GM18511 (cell line): ENCODE results near the gene TNS3.

Source experiments
- ATAC-seq: cut with Tn5 transposase; IDR thresholded peaks from one replicate; pipeline ENCODE4 v1.9.1; 2021; ENCODE audit warnings: mild to moderate bottlenecking, moderate library complexity; ENCODE audit not compliant: unreplicated experiment

Gene TNS3

GRCh38 chr7:47438411-47439029, 143.4 kb downstream of the TNS3 start:
- ATAC-seq, result no peak

GRCh38 chr7:47435889-47436312, 146.0 kb downstream of the TNS3 start:
- no peak for ATAC-seq

GRCh38 chr7:47433564-47433895, 148.4 kb downstream of the TNS3 start:
- ATAC-seq, result no peak

GRCh38 chr7:47432671-47433563, 149.0 kb downstream of the TNS3 start:
- ATAC-seq, result no peak

GRCh38 chr7:47430422-47430821, 151.5 kb downstream of the TNS3 start:
- no peak for ATAC-seq

GRCh38 chr7:47428768-47429472, 153.0 kb downstream of the TNS3 start:
- ATAC-seq, result no peak

- no peak for ATAC-seq
These were observed 153.7 kb downstream of the TNS3 start for GRCh38 chr7:47428052-47428767.

- no peak for ATAC-seq
These were observed 154.8 kb downstream of the TNS3 start for GRCh38 chr7:47427051-47427643.

GRCh38 chr7:47424523-47424922, 157.4 kb downstream of the TNS3 start:
- ATAC-seq, result no peak

GRCh38 chr7:47423196-47423595, 158.7 kb downstream of the TNS3 start:
- no peak for ATAC-seq

- ATAC-seq, result no peak
These were observed 159.3 kb downstream of the TNS3 start for GRCh38 chr7:47422611-47423010.

- ATAC-seq, result no peak
These were observed 160.5 kb downstream of the TNS3 start for GRCh38 chr7:47421456-47421855.

GRCh38 chr7:47420122-47420780, 161.7 kb downstream of the TNS3 start:
- no peak for ATAC-seq

GRCh38 chr7:47419471-47419870, 162.4 kb downstream of the TNS3 start:
- ATAC-seq, result no peak

GRCh38 chr7:47418601-47419309, 163.2 kb downstream of the TNS3 start:
- ATAC-seq, result no peak

GRCh38 chr7:47416492-47417480, 165.1 kb downstream of the TNS3 start:
- ATAC-seq, result no peak

- ATAC-seq, result no peak
These were observed 166.3 kb downstream of the TNS3 start for GRCh38 chr7:47415318-47416212.
